HEK293 (cell line): ENCODE results near the gene CEND1.

Experiments used
- CTCF ChIA-PET: fragments of 350-600 bp; formaldehyde crosslinking; extraction: SDS; loops from one replicate; lab custom pipeline; 2021; ENCODE audit warnings: antibody characterized with exemption; lab: Yijun Ruan, JAX
- POLR2A ChIA-PET: fragments of 300-600 bp; formaldehyde crosslinking; extraction: SDS; loops from one replicate; lab custom pipeline; 2020; ENCODE audit warnings: antibody characterized with exemption, inconsistent platforms; lab: Yijun Ruan, JAX
- H3K27ac ChIP-seq: fragments of 200-500 bp; sonication (Bioruptor generic); 2 replicates; pipeline ENCODE4 v1.5.1; 2014; ENCODE audit warnings: low read depth, low read length, control low read depth, inconsistent platforms; ENCODE audit errors: extremely low read depth
- H3K36me3 ChIP-seq, 2 experiments: fragments of 200-500 bp in 1 of 2; sonication (Bioruptor generic) in 1 of 2; 1 replicate in 1 of 2; 2 replicates in 1 of 2; pipeline ENCODE4 v1.5.1; 2014 to 2017; ENCODE audit warnings: inconsistent platforms in 2 of 2, low read length in 2 of 2; ENCODE audit not compliant: control insufficient read depth in 2 of 2, insufficient read depth in 1 of 2
- H3K4me1 ChIP-seq: fragments of 200-500 bp; sonication (Bioruptor generic); 2 replicates; pipeline ENCODE4 v1.5.1; 2014; ENCODE audit warnings: mild to moderate bottlenecking, low read length, inconsistent platforms; ENCODE audit not compliant: control insufficient read depth, insufficient read depth
- H3K4me3 ChIP-seq: 2 replicates; pipeline ENCODE4 v1.5.1; 2011; ENCODE audit warnings: low read depth, mild to moderate bottlenecking, control low read depth, low read length, moderate library complexity
- H3K9me3 ChIP-seq: fragments of 200-500 bp; sonication (Bioruptor generic); 2 replicates; pipeline ENCODE4 v1.5.1; 2014; ENCODE audit warnings: low read depth, low read length, inconsistent platforms; ENCODE audit not compliant: control insufficient read depth, insufficient read depth
- KLF7 ChIP-seq: fragments of 450-650 bp; formaldehyde crosslinking; IDR thresholded peaks from 2 replicates; pipeline ENCODE4 v1.5.1; 2016; ENCODE audit warnings: missing biosample characterization, missing genetic modification characterization, borderline replicate concordance
- PRDM1 ChIP-seq: fragments of 450-650 bp; formaldehyde crosslinking; IDR thresholded peaks from 2 replicates; pipeline ENCODE4; 2016; ENCODE audit warnings: missing biosample characterization, missing genetic modification characterization
- PRDM4 ChIP-seq: fragments of 450-650 bp; formaldehyde crosslinking; IDR thresholded peaks from 2 replicates; pipeline ENCODE4 v1.5.1; 2017; ENCODE audit warnings: missing biosample characterization, missing genetic modification characterization
- REPIN1 ChIP-seq: fragments of 450-650 bp; formaldehyde crosslinking; IDR thresholded peaks from 2 replicates; pipeline ENCODE4 v1.5.1; 2017; ENCODE audit warnings: missing biosample characterization, missing genetic modification characterization, low read depth
- SP7 ChIP-seq: fragments of 450-650 bp; formaldehyde crosslinking; IDR thresholded peaks from 2 replicates; pipeline ENCODE4 v1.5.1; 2016; ENCODE audit warnings: missing biosample characterization, missing genetic modification characterization
- TRIM28 ChIP-seq: IDR thresholded peaks from 2 replicates; pipeline ENCODE4 v1.6.1; 2011; ENCODE audit warnings: low read length, control low read depth, borderline replicate concordance
- TSHZ1 ChIP-seq: fragments of 450-650 bp; formaldehyde crosslinking; IDR thresholded peaks from 2 replicates; pipeline ENCODE4 v1.5.1; 2016; ENCODE audit warnings: missing biosample characterization, missing genetic modification characterization, borderline replicate concordance
- ZBTB1 ChIP-seq: fragments of 450-650 bp; formaldehyde crosslinking; IDR thresholded peaks from 2 replicates; pipeline ENCODE4 v1.5.1; 2016; ENCODE audit warnings: missing biosample characterization, missing genetic modification characterization
- ZFHX2 ChIP-seq: fragments of 450-650 bp; formaldehyde crosslinking; conservative IDR thresholded peaks from 2 replicates; pipeline ENCODE4 v1.5.1; 2016; ENCODE audit warnings: missing biosample characterization, missing genetic modification characterization
- ZFP69B ChIP-seq: fragments of 450-650 bp; formaldehyde crosslinking; IDR thresholded peaks from 2 replicates; pipeline ENCODE4 v1.5.1; 2016; ENCODE audit warnings: missing biosample characterization, missing genetic modification characterization
- ZNF23 ChIP-seq: fragments of 450-650 bp; formaldehyde crosslinking; IDR thresholded peaks from 2 replicates; pipeline ENCODE4 v1.5.1; 2016; ENCODE audit warnings: missing biosample characterization, missing genetic modification characterization, borderline replicate concordance
- ZNF292 ChIP-seq: fragments of 450-650 bp; formaldehyde crosslinking; IDR thresholded peaks from 2 replicates; pipeline ENCODE4 v1.5.1; 2016; ENCODE audit warnings: low read depth, missing biosample characterization, missing genetic modification characterization, borderline replicate concordance
- ZNF391 ChIP-seq: fragments of 450-650 bp; formaldehyde crosslinking; IDR thresholded peaks from 2 replicates; pipeline ENCODE4 v1.5.1; 2016; ENCODE audit warnings: low read depth, missing biosample characterization, missing genetic modification characterization, borderline replicate concordance
- ZNF558 ChIP-seq: fragments of 450-650 bp; formaldehyde crosslinking; IDR thresholded peaks from 2 replicates; pipeline ENCODE4 v1.5.1; 2016; ENCODE audit warnings: missing biosample characterization, missing genetic modification characterization
- ZNF600 ChIP-seq: fragments of 450-650 bp; formaldehyde crosslinking; IDR thresholded peaks from 2 replicates; pipeline ENCODE4 v1.5.1; 2016; ENCODE audit warnings: missing biosample characterization, missing genetic modification characterization
- ZNF621 ChIP-seq: fragments of 450-650 bp; formaldehyde crosslinking; IDR thresholded peaks from 2 replicates; pipeline ENCODE4 v1.5.1; 2017; ENCODE audit warnings: missing biosample characterization, missing genetic modification characterization
- ZNF76 ChIP-seq: fragments of 450-650 bp; formaldehyde crosslinking; IDR thresholded peaks from 2 replicates; pipeline ENCODE4; 2016; ENCODE audit warnings: low read depth, missing biosample characterization, missing genetic modification characterization, borderline replicate concordance
- ZSCAN23 ChIP-seq: fragments of 450-650 bp; formaldehyde crosslinking; IDR thresholded peaks from 2 replicates; pipeline ENCODE4 v1.5.1; 2016; ENCODE audit warnings: missing biosample characterization, missing genetic modification characterization
- TF ChIP-seq, protein P1 (sequence below): fragments of 450-650 bp; formaldehyde crosslinking; IDR thresholded peaks from 2 replicates; pipeline ENCODE4 v1.5.1; 2016; ENCODE audit warnings: missing biosample characterization, missing genetic modification characterization

The CEND1 gene

DNA sequence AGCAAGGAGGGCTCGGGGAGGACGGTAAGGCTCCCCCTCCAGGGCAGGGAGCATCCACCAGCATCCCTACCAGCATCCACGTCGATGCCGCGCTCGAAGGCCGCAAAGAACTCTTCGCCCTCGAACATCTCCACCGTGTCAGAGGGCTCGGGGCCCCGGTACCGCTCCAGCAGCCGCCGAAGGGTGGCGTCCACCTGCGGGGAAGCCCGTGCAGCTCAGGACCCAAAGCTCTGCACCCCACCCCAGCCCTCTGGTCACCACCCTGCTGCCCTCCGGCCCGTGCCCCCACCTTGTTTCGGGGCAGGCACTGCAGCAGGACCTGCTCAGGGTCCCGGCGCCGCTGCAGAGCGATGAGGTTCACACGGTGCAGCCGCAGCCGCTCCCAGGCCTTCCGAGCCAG, 10.6 kb upstream of the CEND1 start:
- no peak overlapping the region for H3K27ac ChIP-seq
- H3K4me1 ChIP-seq = peaks cover 6% of the 10 kb centered on the region
- POLR2A ChIA-PET = interaction anchor here (0.5 to 1.5 kb wide), 3 partner anchors 17 to 23 kb away, joined by 3 to 8 read pairs (median 3); partner anchors contain the start of gene GATD1
- CTCF ChIA-PET = no interaction called here
- no peak overlapping the region for H3K4me3 ChIP-seq
- H3K9me3 ChIP-seq = no peaks in the 10 kb centered on the region
- no peak for TF ChIP-seq ZNF600
- no peak for TF ChIP-seq TRIM28
- TF ChIP-seq ZSCAN23 (tag by site-specific recombination) = no peak
- TF ChIP-seq ZFHX2 (tag by site-specific recombination) = no peak
- TF ChIP-seq REPIN1 (tag by site-specific recombination) = no peak
- TF ChIP-seq ZNF23 (tag by site-specific recombination) = no peak
- TF ChIP-seq SP7 (tag by site-specific recombination) = no peak
- no peak for TF ChIP-seq ZNF558 (tag by site-specific recombination)
- no peak for TF ChIP-seq TSHZ1 (tag by site-specific recombination)
- no peak for TF ChIP-seq KLF7 (tag by site-specific recombination)
- no peak for TF ChIP-seq ZNF391 (tag by site-specific recombination)
- TF ChIP-seq PRDM4 (tag by site-specific recombination) = no peak
- TF ChIP-seq, protein P1, sequence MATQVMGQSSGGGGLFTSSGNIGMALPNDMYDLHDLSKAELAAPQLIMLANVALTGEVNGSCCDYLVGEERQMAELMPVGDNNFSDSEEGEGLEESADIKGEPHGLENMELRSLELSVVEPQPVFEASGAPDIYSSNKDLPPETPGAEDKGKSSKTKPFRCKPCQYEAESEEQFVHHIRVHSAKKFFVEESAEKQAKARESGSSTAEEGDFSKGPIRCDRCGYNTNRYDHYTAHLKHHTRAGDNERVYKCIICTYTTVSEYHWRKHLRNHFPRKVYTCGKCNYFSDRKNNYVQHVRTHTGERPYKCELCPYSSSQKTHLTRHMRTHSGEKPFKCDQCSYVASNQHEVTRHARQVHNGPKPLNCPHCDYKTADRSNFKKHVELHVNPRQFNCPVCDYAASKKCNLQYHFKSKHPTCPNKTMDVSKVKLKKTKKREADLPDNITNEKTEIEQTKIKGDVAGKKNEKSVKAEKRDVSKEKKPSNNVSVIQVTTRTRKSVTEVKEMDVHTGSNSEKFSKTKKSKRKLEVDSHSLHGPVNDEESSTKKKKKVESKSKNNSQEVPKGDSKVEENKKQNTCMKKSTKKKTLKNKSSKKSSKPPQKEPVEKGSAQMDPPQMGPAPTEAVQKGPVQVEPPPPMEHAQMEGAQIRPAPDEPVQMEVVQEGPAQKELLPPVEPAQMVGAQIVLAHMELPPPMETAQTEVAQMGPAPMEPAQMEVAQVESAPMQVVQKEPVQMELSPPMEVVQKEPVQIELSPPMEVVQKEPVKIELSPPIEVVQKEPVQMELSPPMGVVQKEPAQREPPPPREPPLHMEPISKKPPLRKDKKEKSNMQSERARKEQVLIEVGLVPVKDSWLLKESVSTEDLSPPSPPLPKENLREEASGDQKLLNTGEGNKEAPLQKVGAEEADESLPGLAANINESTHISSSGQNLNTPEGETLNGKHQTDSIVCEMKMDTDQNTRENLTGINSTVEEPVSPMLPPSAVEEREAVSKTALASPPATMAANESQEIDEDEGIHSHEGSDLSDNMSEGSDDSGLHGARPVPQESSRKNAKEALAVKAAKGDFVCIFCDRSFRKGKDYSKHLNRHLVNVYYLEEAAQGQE (tag by site-specific recombination) = no peak
- no peak for TF ChIP-seq ZNF292 (tag by site-specific recombination)
- TF ChIP-seq ZNF76 (tag by site-specific recombination) = no peak
- TF ChIP-seq ZFP69B (tag by site-specific recombination) = no peak
- TF ChIP-seq ZBTB1 (tag by site-specific recombination) = no peak
- TF ChIP-seq PRDM1 (tag by site-specific recombination) = no peak
- TF ChIP-seq ZNF621 (tag by site-specific recombination) = no peak
- H3K36me3 ChIP-seq = peaks cover 0 to 54% of the 10 kb centered on the region in 2 experiments; a peak in 1 of 3 replicates
